H9 (cell line): ENCODE data around the gene KHK. TPM values are rescaled to one million over a fixed set of nuclear protein-coding genes. Genes with fewer than 3 reads are reported as not detected.

Source experiments
- DNase-seq: peaks from one replicate; pipeline ENCODE4 v3.0.0-alpha.2; 2017
- H2AFZ ChIP-seq: one replicate; pipeline ENCODE4 v1.6.1; 2013; ENCODE audit warnings: mild to moderate bottlenecking, low read length, control low read depth, moderate library complexity
- H2AK5ac ChIP-seq: 2 replicates; pipeline ENCODE4 v1.6.1; 2013; ENCODE audit warnings: low read length, control low read depth, mixed read lengths; ENCODE audit not compliant: insufficient read length
- H2BK120ac ChIP-seq: one replicate; pipeline ENCODE4 v1.6.1; 2013; ENCODE audit warnings: low read depth, mild to moderate bottlenecking, low read length, control low read depth, inconsistent platforms; ENCODE audit not compliant: poor library complexity, severe bottlenecking
- H2BK12ac ChIP-seq: 2 replicates; pipeline ENCODE4 v1.6.1; 2013; ENCODE audit warnings: low read length, control low read depth, mixed read lengths, low read depth; ENCODE audit not compliant: insufficient read length
- H2BK15ac ChIP-seq: 2 replicates; pipeline ENCODE4 v1.6.1; 2013; ENCODE audit warnings: low read depth, low read length, control low read depth
- H2BK20ac ChIP-seq: one replicate; pipeline ENCODE4 v1.6.1; 2013; ENCODE audit warnings: low read depth, mild to moderate bottlenecking, low read length, control low read depth, inconsistent platforms; ENCODE audit not compliant: poor library complexity, severe bottlenecking
- H2BK5ac ChIP-seq: 2 replicates; pipeline ENCODE4 v1.6.1; 2013; ENCODE audit warnings: low read length, control low read depth, mixed read lengths; ENCODE audit not compliant: insufficient read length
- H3K14ac ChIP-seq: 2 replicates; pipeline ENCODE4 v1.6.1; 2013; ENCODE audit warnings: low read length, control low read depth; ENCODE audit not compliant: insufficient read depth
- H3K18ac ChIP-seq: 2 replicates; pipeline ENCODE4 v1.6.1; 2013; ENCODE audit warnings: low read depth, mild to moderate bottlenecking, mixed read lengths, low read length, control low read depth; ENCODE audit not compliant: insufficient read length
- H3K23ac ChIP-seq: 2 replicates; pipeline ENCODE4 v1.6.1; 2013; ENCODE audit warnings: low read length, control low read depth, mixed read lengths, low read depth; ENCODE audit not compliant: insufficient read length
- H3K23me2 ChIP-seq: 2 replicates; pipeline ENCODE4 v1.6.1; 2013; ENCODE audit warnings: low read depth, mild to moderate bottlenecking, mixed read lengths, low read length, control low read depth; ENCODE audit not compliant: insufficient read length, poor library complexity, severe bottlenecking
- H3K27ac ChIP-seq: 2 replicates; pipeline ENCODE4 v1.5.1; 2013; ENCODE audit warnings: low read length, control low read depth, mixed read lengths, low read depth; ENCODE audit not compliant: insufficient read length
- H3K27me3 ChIP-seq: 2 replicates; pipeline ENCODE4 v1.6.1; 2013; ENCODE audit warnings: low read length, control low read depth, inconsistent platforms; ENCODE audit not compliant: insufficient read depth
- H3K4ac ChIP-seq: 2 replicates; pipeline ENCODE4 v1.6.1; 2013; ENCODE audit warnings: low read depth, mild to moderate bottlenecking, control low read depth, inconsistent platforms, low read length, moderate library complexity
- H3K4me1 ChIP-seq: 2 replicates; pipeline ENCODE4 v1.6.1; 2013; ENCODE audit warnings: low read length, control low read depth, inconsistent platforms; ENCODE audit not compliant: insufficient read depth
- H3K4me2 ChIP-seq: 2 replicates; pipeline ENCODE4 v1.6.1; 2013; ENCODE audit warnings: low read length, control low read depth, mixed read lengths; ENCODE audit not compliant: insufficient read length, insufficient read depth
- H3K56ac ChIP-seq: 2 replicates; pipeline ENCODE4 v1.6.1; 2013; ENCODE audit warnings: low read depth, mild to moderate bottlenecking, mixed read lengths, low read length, control low read depth; ENCODE audit not compliant: insufficient read length
- H3K79me1 ChIP-seq: 2 replicates; pipeline ENCODE4 v1.6.1; 2013; ENCODE audit warnings: low read depth, mild to moderate bottlenecking, moderate library complexity, low read length, control low read depth, inconsistent platforms; ENCODE audit not compliant: insufficient read depth, poor library complexity, severe bottlenecking
- H3K79me2 ChIP-seq: 2 replicates; pipeline ENCODE4 v1.6.1; 2013; ENCODE audit warnings: low read length, control low read depth, inconsistent platforms; ENCODE audit not compliant: insufficient read depth
- H3K9ac ChIP-seq: 2 replicates; pipeline ENCODE4 v1.6.1; 2013; ENCODE audit warnings: low read length, control low read depth, mixed read lengths; ENCODE audit not compliant: insufficient read length; ENCODE audit errors: extremely low read depth
- H3K9me3 ChIP-seq: one replicate; pipeline ENCODE4 v1.6.1; 2013; ENCODE audit warnings: low read depth, low read length, inconsistent platforms; ENCODE audit not compliant: control insufficient read depth
- H3T11ph ChIP-seq: one replicate; pipeline ENCODE4 v1.6.1; 2013; ENCODE audit warnings: mild to moderate bottlenecking, low read length, control low read depth, inconsistent platforms
- H4K20me1 ChIP-seq: one replicate; pipeline ENCODE4 v1.6.1; 2013; ENCODE audit not compliant: control insufficient read depth, insufficient read length, insufficient read depth
- H4K5ac ChIP-seq: 2 replicates; pipeline ENCODE4 v1.6.1; 2013; ENCODE audit warnings: low read depth, mild to moderate bottlenecking, mixed read lengths, low read length, control low read depth; ENCODE audit not compliant: insufficient read length
- H4K8ac ChIP-seq: replicated peaks from 2 replicates; pipeline ENCODE4 v1.6.1; 2013; ENCODE audit warnings: low read length, control low read depth, mixed read lengths, low read depth; ENCODE audit not compliant: insufficient read length
- H4K91ac ChIP-seq: 2 replicates; pipeline ENCODE4 v1.6.1; 2013; ENCODE audit warnings: low read depth, mild to moderate bottlenecking, moderate library complexity, mixed read lengths, low read length, control low read depth; ENCODE audit not compliant: insufficient read length
- H3K27ac Mint-ChIP-seq, 3 experiments: 2 replicates in 2 of 3; 3 replicates in 1 of 3; pipeline ENCODE4 v1.8.0; 2020 to 2021; ENCODE audit warnings: mixed read lengths in 3 of 3, mild to moderate bottlenecking in 1 of 3, moderate library complexity in 1 of 3
- H3K27me3 Mint-ChIP-seq: 2 replicates; pipeline ENCODE4 v1.8.0; 2021; ENCODE audit warnings: low read depth, mild to moderate bottlenecking, moderate library complexity, mixed read lengths
- H3K36me3 Mint-ChIP-seq, 3 experiments: 2 replicates in 2 of 3; 3 replicates in 1 of 3; pipeline ENCODE4 v1.8.0; 2020 to 2021; ENCODE audit warnings: low read depth in 3 of 3, mixed read lengths in 3 of 3; ENCODE audit not compliant: insufficient read depth in 1 of 3
- H3K4me1 Mint-ChIP-seq, 2 experiments: 2 replicates each; pipeline ENCODE4 v1.8.0; 2020; ENCODE audit warnings: mixed read lengths in 2 of 2
- H3K4me3 Mint-ChIP-seq, 2 experiments: 2 replicates in 1 of 2; 3 replicates in 1 of 2; pipeline ENCODE4 v1.8.0; 2020 to 2021; ENCODE audit warnings: mild to moderate bottlenecking in 2 of 2, mixed read lengths in 2 of 2, moderate library complexity in 1 of 2
- H3K9me3 Mint-ChIP-seq, 2 experiments: 2 replicates in 1 of 2; 3 replicates in 1 of 2; pipeline ENCODE4 v1.8.0; 2020; ENCODE audit warnings: mild to moderate bottlenecking in 2 of 2, mixed read lengths in 2 of 2, moderate library complexity in 1 of 2
- WGBS: extraction: QIAGEN DNeasy Blood & Tissue Kit; methylation state at CpG from one replicate; pipeline ENCODE4 v1.1.7; 2013; ENCODE audit warnings: missing lambda C conversion rate, low lambda C conversion rate, mixed read lengths; ENCODE audit not compliant: insufficient read length; ENCODE audit errors: extremely low coverage; 5-methylcytosine and 5-hydroxymethylcytosine counted together
- total RNA-seq: library from RNA; stranded (reverse); gene quantifications from 2 replicates; pipeline ENCODE4 v1.2.1, GENCODE V29; 2021
- TF ChIP-seq, protein P1 (sequence below): fragments of 200-600 bp; sonication (generic); conservative IDR thresholded peaks from 3 replicates; pipeline ENCODE4 v1.8.0; 2021; ENCODE audit warnings: antibody characterized with exemption, mild to moderate bottlenecking

KHK gene
- total RNA-seq, 1 experiment from 2014 or later = 12.1 TPM

DNA sequence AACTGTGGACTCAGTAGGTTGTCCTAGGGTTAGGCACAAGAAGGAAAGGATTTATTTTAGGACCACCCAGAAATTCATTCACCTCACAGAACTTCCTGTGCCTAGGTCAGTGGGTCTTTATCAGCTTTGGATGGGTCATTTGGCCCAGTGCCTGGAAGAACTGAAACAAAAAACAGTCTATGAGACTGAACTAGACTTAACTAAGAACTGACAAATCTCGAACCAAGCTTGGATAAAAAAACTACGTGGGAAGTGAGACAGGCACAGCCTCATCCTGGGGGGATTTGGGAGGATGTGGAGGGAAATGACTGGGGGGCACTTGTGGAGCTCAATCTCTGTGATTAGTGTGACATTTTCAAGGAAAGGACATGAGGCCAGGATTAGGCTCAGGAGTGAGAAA lies 12.8 kb upstream of the KHK start:
- H2BK15ac ChIP-seq = no peak overlapping the region
- H2AK5ac ChIP-seq = no peak overlapping the region
- H3T11ph ChIP-seq = no peak overlapping the region
- H3K9me3 ChIP-seq = no peaks in the 10 kb centered on the region
- H3K18ac ChIP-seq = no peak overlapping the region
- peaks cover 5% of the 10 kb centered on the region; the same call in 1 of the 2 replicates for H3K79me2 ChIP-seq
- H3K79me1 ChIP-seq = peaks cover 2% of the 10 kb centered on the region
- Mint-ChIP-seq H3K36me3 (peaks cover 9 to 21% (median 19%) of the 10 kb centered on the region in 3 experiments; a peak in 6 of 7 replicates), H3K9me3 (no peaks in the 10 kb centered on the region; a peak in 1 of 5 replicates), H3K4me3 (no peak overlapping the region), H3K27me3 (peaks cover 20% of the 10 kb centered on the region), H3K27ac (0 out of 7 replicates have a peak overlapping the region, but pooled peaks of 1 of the 3 experiments have one; percentile 1), H3K4me1 (peaks cover 24 to 32% of the 10 kb centered on the region in 2 experiments)
- no peak overlapping the region for H3K27ac ChIP-seq
- no CpG with 5 or more reads among the region's 2 CpGs for WGBS
- no peak overlapping the region for H2BK120ac ChIP-seq
- H4K5ac ChIP-seq = no peak overlapping the region
- no peaks in the 10 kb centered on the region for H3K4me1 ChIP-seq
- H4K8ac ChIP-seq = no peak overlapping the region
- no peak overlapping the region for H2BK20ac ChIP-seq
- no peak overlapping the region for H4K91ac ChIP-seq
- H3K4me2 ChIP-seq = no peak overlapping the region
- H3K14ac ChIP-seq = no peak overlapping the region
- H3K4ac ChIP-seq = no peak overlapping the region
- H3K23ac ChIP-seq = no peak overlapping the region
- H3K27me3 ChIP-seq = no peaks in the 10 kb centered on the region
- TF ChIP-seq, protein P1, sequence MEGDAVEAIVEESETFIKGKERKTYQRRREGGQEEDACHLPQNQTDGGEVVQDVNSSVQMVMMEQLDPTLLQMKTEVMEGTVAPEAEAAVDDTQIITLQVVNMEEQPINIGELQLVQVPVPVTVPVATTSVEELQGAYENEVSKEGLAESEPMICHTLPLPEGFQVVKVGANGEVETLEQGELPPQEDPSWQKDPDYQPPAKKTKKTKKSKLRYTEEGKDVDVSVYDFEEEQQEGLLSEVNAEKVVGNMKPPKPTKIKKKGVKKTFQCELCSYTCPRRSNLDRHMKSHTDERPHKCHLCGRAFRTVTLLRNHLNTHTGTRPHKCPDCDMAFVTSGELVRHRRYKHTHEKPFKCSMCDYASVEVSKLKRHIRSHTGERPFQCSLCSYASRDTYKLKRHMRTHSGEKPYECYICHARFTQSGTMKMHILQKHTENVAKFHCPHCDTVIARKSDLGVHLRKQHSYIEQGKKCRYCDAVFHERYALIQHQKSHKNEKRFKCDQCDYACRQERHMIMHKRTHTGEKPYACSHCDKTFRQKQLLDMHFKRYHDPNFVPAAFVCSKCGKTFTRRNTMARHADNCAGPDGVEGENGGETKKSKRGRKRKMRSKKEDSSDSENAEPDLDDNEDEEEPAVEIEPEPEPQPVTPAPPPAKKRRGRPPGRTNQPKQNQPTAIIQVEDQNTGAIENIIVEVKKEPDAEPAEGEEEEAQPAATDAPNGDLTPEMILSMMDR = no peak
- no peak overlapping the region for H3K56ac ChIP-seq
- no peak overlapping the region for H3K9ac ChIP-seq
- H4K20me1 ChIP-seq = no peaks in the 10 kb centered on the region
- no peak for DNase-seq
- no peak overlapping the region for H2BK12ac ChIP-seq
- H2AFZ ChIP-seq = no peak overlapping the region
- H2BK5ac ChIP-seq = no peak overlapping the region
- H3K23me2 ChIP-seq = peaks cover 12% of the 10 kb centered on the region
